ENCODE measurements around the gene PRKCZ.
"Not testable (repeated sequence)": the region's sequence is repeated elsewhere in the genome, so short reads cannot be mapped to it uniquely, and the experiment has no call there.

PRKCZ gene

DNA sequence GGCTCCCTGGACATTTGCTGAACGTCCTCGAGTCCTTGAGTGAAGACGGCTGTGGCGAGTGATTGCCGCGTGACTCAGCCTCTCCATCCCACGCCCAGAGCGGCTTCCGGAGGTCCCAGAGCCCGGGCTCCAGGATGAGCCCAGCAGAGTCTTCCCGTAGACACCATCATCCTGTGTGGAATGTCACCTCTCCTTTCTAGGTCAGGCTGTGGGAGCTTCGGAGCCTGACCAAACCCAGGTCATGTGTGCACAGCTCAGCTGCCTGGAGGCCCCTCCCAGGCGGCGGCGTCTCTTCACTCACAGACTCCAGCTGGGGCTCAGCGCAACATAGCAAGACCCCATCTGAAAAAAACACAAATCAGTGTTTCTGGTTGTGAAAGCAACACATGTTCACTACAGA is 38.2 kb downstream of the PRKCZ start:
- DNase-seq: no peak

DNA sequence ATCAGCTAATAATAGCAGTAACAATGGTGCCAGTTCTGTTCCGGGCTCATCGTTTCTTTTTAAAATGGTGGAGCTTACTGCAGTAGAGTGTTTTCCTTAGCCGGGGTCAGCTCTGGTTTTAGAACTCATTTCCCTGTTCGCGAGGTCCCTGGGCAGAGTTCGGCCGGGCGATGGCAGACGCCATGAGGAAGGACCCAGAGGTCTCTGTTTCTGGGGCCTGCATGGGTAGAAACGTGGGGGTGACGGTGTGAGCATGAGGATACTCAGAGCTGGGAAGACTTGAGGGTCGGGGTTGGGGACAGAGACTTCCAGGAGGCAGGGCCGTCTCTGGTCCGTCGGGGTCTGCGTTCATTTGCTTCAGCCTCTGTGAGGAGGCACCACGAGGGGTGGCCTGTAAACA is 38.8 kb downstream of the PRKCZ start:
- DNase-seq: no peak

GRCh38 chr1:2090216-2090890 is 40.1 kb downstream of the PRKCZ start:
- no peak for DNase-seq

DNA sequence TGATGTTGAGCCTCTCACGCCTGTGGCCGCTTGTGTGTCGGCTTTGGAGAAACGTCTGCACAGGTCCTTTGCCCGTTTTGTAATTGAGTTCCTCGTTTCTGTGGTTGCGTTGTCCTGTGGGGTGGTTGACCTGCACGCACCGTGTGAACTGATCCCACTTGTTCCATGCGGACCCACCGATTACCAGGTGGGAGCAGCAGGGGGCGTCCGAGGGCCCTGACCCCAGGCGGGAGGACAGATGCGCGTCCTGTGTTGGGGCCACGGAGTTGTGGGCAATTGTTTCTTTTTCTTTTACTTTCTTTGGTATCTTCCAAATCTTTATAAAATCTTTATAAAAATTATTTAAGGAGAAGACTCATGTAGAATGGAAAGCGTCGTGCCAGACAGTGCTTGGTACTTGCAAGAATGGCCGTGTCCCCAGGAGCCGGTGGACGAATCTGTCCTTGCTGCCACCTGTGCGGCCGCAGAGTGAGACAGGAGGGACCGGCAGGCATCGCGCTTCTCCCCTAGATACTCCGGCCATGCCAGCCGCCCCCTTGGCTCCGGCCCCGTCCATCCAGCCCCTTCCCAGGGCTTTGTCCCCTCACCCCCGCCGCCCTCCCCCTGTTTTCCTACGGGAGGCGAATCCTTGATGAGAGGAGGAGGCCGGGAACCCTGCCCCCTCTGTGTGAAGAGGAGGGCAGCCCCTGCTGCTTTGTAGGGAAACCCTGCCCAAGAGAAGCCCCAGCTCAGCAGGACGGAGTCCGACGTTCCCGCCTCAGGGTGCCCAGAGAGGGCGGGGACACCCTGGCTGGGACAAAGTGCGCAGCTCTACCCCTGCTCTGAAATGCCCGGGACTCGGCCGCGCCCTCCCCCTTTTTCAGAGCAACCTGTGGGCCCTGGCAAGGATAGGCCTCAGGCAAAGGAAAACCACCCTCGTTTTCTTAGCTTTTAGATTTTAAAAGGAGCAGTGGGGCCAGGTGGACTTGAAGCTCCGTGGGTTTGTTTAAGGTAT is 41.7 kb downstream of the PRKCZ start:
- no peak for DNase-seq

DNA sequence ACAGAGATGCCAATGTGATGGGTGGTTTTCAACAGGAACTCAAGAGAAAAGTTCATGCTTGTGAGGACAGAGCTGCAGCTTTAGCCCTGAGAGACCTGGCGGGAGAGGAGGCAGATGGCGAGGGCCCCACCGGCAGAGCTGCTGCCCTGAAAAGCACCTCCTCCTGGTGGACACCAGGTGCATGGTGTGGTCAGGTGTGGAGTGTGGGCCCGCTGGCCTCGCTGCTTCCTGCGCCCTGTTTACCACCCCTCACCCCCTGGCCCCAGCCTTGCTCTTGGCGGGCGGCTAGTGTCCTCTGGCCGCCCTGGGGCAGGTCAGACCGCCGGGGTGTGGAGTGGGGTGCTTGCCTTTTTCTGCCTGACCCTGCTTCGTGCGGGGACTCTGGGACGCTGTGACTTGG is 42.8 kb downstream of the PRKCZ start:
- no peak for DNase-seq

DNA sequence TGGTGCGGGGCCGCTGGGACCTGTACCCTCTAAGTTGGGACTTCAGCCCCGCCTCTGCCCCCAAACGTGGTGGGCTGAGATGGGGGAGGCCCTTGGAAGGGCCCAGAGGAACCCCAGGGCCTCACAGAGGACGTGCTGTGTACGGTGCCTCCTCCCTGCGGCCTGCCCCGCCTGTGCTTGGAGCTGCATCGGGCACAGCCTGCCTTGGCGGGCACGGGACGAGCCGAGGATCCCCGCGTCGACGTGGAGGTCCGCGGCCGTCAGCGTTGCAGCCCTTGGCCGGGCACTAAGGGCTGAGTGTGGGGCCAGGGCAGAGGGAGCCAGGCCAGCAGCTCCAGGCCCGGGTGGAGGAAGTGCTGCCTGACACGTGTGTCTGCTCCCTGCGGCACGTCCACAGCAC is 43.4 kb downstream of the PRKCZ start:
- DNase-seq: no peak

- not testable (repeated sequence) for DNase-seq
Measured at GRCh38 chr1:2094269-2095158, 44.3 kb downstream of the PRKCZ start.

DNA sequence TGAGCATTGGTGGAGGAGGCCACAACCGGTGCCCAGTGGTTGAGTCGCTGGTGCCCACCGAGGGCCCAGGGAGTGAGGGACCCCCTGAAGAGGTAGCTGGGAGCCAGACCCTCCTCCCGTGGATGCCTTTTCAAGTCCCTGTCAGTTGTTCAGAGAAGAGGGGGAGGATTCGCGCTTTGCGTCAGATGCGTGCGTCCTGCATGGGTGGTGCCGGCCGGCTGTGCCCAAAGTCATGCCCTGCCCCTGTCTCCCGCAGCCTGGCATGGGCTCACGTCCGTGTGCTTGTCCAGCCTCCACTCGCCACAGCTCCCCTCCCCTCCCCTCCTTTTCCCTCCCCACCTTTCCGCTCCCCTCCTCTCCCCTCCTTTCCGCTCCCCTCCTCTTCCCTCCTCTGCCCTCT is 45.2 kb downstream of the PRKCZ start:
- no peak for DNase-seq

DNA sequence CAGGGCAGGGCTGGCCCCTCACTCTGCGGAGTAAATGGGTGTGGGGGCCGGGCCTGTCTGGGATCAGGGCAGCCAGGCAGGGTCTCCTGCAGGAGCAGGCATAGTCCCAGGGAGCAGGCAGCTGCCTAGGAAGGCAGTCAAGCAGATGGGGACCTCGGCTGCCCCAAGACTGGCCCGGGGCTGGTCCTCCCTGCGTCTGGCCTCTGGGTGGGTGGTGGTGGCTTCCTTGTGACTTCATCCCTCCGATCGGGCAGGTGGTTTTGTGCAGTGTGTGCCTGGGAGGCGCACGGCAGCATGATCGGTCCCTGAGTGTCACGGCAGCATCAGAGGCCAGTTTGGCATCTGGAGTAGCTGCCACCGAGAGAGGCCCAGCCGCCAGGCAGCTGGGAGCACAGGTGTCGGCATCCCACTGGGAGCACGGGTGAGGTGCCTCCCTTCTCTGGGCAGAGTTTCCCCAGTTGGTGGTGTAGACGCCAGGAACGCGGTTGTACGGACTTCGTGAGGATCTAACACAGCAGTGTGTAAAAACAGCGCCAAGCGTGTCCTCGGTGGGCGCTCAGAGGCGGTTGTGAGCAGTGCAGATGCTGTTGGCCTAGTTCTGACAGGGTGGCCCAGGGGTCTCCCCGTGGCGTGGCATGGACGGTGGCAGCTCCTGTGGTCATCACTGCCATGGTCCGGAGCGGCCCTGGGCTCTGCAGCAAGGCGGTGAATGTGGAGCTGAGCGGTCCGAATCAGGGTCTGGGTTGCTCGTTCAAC is 45.9 kb downstream of the PRKCZ start:
- no peak for DNase-seq

DNA sequence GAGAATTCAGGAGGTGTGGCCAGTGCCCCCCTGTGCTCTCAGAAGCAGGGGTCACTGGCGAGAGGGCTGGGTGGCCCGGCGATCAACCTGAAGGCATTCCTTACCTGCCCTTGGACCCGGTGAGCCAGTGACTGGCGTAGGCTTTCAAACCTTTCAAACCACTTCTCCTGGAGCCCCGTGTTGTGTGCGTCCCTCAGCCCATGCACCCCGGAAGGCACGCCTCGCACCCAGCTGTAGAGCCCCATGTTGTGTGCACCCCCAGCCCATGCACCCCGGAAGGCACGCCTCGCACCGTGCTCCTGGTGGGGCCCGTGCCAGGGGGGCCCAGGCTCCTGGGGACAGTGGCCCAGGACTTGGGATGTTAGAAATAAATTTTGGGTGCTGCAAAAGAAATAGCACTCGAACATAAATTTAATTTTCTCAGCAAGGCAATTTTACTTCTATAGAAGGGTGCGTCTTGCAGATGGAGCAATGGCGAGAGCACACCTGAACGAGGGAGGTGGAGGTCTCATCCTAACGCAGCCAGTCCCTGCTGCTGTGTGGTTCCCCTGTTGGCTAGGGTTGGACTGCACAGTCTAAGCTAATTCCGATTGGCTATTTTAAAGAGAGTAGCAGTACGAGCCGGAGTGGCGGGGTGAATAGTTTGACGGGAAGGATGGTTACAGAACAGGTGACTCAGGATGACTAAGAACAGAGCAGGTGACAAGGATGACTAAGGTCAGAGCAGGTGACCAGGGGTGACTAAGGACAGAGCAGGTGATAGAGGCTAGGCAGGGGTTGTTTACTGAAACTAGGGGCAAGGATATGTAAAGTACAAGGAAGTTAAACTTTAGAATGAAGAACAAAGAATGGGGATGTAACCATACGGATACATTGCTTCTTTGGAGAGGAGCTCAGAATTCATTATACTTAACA is 47.4 kb downstream of the PRKCZ start:
- DNase-seq: no peak

- DNase-seq: no peak
Measured at GRCh38 chr1:2098301-2098698, 48.1 kb downstream of the PRKCZ start.

DNA sequence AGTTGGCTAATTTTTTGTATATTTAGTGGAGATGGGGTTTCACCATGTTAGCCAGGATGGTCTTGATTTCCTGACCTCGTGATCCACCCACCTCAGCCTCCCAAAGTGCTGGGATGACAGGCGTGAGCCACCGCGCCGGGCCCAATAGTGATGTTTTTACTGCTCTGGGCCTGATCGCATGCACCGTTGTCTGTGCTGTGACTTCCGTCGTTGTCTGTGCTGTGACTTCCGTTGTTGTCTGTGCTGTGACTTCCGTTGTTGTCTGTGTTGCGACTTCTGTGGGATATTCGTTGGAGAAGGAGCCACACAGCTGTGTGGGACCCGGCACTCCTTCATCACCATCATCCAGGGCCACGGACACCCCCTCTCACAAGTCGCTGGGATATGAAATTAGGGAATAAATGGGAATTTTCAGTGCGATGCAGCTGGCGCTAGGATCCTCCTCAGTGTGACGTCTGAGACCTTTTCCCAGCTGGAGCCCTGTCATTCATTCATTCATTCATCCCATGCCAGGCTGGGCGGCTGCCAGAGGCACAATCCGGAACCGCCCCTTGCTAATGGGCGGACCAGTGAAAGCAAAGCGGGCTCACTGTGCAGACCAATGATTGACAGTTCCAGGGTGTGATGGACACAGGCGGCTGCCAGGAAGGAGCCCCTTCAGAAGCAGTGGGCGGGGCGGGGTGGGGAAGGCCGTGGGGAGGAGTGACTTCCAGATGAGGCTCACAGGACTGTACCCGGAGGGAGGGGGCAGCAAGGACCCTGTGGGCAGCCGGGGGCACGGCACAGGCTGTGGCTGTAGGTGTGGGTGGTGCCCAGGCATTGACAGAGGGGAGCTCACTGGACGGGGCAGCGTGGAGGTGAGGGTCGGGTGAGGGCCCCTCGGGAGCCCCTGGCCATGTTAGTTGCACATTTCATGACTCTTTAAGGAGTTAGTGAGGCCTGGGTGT is 48.9 kb downstream of the PRKCZ start:
- DNase-seq: no peak

- no peak for DNase-seq
Measured at GRCh38 chr1:2099886-2100779, 49.9 kb downstream of the PRKCZ start.

DNA sequence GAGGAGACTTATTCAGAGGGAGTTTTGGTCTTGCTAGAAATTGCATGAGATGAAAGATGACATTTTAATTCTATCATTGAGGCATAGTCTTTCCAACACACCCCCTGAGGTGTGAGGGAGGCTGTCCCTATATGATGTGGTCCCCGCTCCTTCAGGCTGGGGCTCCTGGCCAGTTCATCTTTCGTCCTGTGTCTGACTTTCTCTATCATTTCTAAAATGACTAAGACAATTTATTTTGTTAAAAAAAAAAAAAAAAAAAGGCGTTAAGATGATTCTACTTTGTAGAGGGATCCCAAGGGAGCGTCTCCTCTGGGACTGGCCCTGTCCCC is 50.5 kb downstream of the PRKCZ start:
- no peak for DNase-seq

GRCh38 chr1:2101531-2101930 is 51.3 kb downstream of the PRKCZ start:
- DNase-seq: no peak

- DNase-seq: no peak
Measured at GRCh38 chr1:2101946-2102345, 51.7 kb downstream of the PRKCZ start.

DNA sequence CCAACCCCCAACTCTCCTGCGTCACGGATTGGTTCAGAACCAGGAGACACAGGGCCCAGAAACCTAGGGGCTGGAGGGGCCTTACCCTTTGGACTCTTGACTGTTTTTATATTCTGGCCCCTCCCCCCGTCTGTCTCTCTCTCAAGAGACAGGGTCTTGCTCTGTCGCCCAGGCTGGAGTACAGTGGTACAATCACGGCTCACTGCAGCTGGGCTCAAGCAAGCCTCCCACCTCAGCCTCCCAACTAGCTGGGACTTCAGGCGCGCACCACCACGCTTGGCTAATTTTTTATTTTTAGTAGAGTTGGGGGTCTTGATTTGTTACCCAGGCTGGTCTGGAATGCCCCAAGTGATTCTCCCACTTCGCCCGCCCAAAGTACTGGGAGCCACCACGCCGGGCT is 52.5 kb downstream of the PRKCZ start:
- DNase-seq: no peak

DNA sequence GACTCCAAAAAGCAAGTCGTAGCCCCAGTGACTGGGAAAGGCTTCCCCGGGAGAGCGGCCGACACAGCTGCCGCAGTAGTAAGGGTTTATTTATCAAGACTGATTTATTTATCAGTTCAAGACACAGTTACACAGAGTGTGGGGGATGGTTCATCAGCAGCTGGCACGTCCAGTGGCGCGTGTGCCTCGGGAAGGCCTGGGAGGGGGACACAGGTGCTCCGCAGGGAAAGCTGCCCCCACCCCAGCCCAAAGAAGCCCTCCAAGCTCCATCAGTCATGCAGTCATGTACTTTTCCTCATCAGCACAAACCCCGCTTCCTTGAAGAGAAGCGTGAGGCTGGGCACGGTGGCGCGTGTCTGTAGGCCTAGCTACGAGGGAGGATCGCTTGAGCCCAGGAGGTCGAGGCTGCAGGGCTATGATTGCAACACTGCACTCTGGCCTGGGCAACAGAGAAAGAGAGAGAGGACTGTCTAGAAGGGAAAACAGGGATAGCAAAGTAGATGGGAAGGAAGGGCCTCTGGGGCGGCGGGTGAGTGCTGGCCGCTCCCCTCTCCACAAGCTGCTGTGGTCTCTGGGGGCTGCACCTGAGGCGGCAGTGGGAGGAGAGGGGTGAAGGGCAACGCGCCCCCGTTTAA is 53.2 kb downstream of the PRKCZ start:
- DNase-seq: no peak
